Activated effector memory CD4-positive, alpha-beta T cell treated with Interleukin-2 at 50 U/mL for 16 hours (primary cell): ENCODE results near the gene PIK3R1.

Source experiments
- DNase-seq: peaks from one replicate; pipeline ENCODE4 v3.0.0-alpha.2; 2020

Gene PIK3R1

GRCh38 chr5:68252673-68253623 is 37.4 kb downstream of the PIK3R1 start:
- DNase-seq = no peak

DNA sequence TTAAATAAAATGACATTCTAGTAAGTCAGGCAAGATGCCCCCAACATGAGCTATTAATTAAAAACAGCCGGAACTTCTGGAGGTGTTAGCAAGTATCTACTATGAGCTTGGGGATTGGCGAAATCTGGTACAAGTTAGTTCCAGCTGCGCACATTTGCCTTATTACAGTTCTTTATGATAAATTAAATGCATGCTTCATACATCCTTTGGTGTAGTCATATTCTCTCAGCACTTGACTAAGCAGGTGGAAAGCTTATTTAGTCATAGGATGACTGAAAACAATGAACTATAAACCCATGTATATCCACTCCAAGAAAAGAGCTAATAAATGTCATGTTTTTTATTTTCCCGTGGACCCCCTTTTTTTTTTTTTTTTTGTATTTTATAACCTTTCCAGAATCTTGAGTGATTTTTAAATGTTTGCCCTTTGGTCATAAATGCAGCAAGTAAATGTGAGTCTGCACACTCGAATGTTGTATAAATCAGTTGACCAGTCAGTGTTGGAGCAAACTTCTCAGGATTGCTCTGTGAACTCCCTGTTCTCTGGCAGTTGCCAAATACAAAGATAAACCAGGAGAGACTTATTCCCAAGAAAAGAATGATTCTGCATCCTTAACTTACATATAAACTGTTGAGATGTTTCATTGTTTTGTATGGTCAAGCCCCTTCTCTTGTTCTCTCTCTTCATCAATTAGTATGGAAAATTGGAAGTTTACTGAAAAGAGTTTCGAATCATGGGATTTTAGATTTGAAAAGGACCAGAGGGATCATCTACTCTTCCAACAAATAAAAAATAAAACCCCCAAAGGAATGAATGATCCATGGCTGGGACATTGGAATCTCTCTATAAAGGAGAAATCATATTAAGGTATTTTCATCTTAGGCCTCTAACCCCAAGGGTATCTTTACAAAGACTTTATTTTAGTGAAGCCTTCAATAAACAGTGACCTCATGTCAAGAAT is 38.3 kb downstream of the PIK3R1 start:
- no peak for DNase-seq

DNA sequence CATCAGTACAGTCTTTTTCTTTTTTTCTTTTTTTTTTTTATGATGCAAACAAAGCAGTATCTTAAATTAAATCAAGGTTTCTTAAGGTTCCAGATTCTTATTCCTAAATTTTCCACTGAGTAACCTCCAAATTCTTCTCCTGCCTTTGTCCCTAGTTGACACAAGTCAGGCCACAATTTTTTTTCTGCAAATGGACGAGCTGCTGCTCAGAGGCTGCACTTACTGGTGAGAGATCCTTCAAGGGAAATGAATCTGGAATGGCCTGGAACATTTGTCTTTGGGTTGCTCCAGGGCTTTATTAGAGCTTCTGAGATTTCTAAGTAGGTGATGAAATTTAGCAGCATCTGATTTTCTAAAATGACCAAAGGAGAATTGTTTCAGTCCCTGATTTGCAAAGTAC is 39.3 kb downstream of the PIK3R1 start:
- no peak for DNase-seq

DNA sequence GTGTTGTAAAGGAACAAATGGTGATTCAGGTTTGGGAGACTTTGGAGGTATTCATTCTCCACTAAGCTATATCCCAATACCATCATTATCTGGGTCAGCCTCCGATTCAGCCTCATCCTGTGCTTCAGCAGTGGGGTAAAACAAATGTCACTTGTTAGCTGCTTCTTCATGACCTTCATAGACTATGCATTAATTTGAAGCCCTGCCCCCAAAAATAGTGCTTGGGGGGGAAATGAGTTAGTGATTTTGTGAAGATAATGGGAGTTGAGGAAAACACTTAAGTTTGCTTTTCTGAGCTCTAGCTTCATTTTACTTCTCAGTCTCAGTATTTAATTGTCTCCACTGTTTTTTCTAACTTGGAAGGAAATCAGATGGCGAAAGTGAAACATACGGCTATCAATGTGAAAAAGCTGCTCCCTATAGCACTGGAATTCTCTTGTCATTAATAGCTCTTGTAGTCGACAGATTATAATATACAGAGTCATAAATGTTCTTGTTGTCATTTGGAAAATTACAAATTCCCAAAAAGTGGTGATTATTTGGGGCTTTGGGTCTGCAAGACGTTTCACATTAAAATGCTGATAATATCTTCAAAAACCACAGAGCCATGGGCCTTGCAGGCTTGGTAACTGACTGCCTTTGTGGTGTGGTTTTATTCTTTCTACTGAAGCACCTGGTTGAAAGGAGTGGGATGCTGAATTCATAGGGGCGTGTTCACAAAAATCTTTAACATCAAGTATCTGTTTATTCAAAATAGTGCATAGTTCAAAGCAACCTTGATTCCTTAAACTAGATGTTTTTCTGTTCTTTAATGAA is 40.0 kb downstream of the PIK3R1 start:
- DNase-seq = no peak

- DNase-seq = no peak
These were observed 41.7 kb downstream of the PIK3R1 start for GRCh38 chr5:68257210-68257609.

- DNase-seq = no peak
These were observed 43.0 kb downstream of the PIK3R1 start for GRCh38 chr5:68258531-68258930.

DNA sequence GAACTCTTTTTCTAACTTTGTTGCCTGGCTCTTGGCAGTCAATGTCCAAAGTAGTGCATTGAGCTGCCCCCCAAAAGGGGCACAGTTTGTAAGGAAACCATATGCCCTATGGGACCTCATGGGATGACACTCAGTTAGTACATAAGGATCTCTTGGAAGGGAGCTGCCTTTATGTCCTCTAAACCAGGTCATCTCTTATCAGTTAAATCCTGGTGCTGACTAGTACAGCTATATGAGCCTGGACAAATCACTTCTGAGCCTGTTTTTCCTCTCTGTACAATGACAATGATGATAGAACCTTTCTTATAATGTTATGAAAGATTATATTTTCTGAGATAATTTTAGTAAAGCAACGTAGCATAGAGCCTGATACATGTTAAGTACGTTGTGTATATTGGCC is 44.1 kb downstream of the PIK3R1 start:
- DNase-seq = no peak

GRCh38 chr5:68260467-68260866 is 44.9 kb downstream of the PIK3R1 start:
- DNase-seq = no peak

DNA sequence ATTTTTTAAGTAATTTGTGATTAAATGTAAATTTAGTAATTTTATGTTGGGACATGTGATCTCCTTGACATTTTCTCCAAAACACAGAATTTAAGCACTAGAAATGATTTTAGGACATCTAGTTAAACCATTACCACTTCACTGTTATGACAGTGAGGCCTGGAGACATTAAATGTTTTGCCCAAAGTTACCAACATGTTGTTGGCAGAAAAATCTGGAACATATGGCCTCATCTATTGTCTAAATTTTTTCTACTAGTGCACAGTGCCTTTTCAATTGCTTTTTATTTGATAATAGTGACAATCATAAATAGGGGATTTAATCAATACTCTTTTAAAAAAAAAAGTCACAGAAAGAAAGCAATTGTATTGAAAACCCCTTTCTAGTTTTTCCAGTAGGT is 45.6 kb downstream of the PIK3R1 start:
- DNase-seq = no peak

- DNase-seq = no peak
These were observed 46.1 kb downstream of the PIK3R1 start for GRCh38 chr5:68261569-68262065.

DNA sequence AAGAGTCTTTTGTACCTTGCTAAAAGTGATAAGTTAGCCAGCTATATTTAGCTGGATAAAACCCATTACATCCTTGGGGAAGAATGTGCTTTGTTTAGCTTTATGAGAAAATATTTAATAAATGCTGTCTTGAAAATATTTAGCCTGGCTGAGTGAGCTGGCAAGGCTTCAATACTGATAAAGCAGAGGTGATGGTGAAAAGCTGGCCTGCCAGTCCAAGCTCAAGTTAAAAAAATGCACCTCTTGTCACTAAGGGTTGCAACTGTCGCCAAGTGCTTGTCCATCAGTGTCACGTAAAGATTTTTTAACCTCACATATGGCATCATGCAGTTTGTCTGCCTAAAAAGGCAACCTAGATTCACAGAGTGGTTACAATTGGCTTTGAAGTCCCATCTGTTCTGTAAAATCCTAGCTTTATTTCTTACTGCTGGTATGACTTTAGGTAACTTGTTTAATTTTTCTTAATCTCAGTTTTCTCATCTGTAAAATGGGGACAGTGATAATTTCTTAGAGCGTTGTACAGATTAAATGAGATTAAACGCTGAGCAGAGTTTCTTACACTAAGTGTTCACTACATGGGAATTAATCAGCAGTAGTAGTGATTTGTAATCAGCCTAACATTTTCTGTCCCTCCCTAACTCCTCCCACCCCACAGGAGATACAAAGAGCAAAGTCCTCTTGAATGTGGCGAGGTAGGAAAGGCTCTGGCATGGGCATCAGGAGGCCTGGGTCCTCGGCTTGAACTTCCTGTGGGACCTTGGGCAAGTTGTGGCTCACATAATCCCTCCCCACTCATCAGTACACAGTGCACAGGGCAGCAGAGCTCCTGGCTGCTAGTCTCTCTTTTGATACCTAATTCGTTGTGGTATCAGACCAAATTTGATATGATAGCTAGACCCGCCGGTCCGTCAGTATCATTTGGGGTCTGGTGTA is 48.7 kb downstream of the PIK3R1 start:
- no peak for DNase-seq

GRCh38 chr5:68265347-68265746 is 49.8 kb downstream of the PIK3R1 start:
- DNase-seq = no peak

DNA sequence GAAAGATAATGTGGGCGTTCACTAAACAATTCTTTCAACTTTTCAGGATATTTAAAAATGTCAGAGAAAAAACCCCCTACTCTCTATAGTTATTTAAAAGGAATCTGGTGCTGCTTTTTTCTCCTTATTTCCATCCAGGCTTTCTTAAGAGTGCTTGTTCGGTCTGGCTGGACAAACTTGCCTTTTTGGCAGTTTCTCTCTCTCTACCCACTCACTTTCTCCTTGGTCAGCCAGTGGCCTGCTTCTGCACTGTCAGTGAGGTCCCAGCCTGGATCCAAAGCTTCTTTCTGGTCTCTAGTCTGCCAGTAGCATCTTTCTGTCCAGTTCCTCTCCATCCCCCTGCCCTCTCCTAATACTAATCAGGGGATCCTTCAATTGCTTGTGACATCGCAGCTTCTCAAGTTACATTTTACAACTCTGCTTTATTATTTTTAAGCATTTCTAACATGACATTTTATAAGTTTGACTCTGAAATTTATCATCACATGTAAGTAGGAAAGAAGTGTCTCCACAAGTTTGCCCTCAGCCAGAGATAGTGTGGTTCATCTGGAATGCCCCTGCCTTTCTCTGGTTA is 50.4 kb downstream of the PIK3R1 start:
- no peak for DNase-seq

- no peak for DNase-seq
These were observed 50.9 kb downstream of the PIK3R1 start for GRCh38 chr5:68266457-68266856.

GRCh38 chr5:68267066-68267465 is 51.5 kb downstream of the PIK3R1 start:
- no peak for DNase-seq

GRCh38 chr5:68268101-68268851 is 52.7 kb downstream of the PIK3R1 start:
- DNase-seq = no peak

DNA sequence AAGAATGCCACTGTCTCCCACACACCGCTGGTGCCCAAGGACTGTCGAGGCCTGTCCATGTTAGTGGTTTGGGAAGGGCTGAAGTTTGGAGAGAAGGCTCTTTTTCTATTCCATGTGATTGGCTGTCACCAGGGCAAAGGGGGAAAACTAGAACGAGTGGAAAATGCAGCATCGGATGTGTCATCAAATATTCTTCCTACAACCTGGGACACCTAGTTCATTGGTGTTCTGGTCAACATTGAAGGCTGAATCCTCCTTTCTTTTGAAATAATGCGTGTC is 53.2 kb downstream of the PIK3R1 start:
- DNase-seq = no peak

- no peak for DNase-seq
These were observed 54.3 kb downstream of the PIK3R1 start for GRCh38 chr5:68269820-68270219.

GRCh38 chr5:68270399-68270975 is 54.9 kb downstream of the PIK3R1 start:
- no peak for DNase-seq

- no peak for DNase-seq
These were observed 55.6 kb downstream of the PIK3R1 start for GRCh38 chr5:68271124-68271523.
